GM19463 (cell line): ENCODE data around the gene GFER.

ENCODE experiments used
- ATAC-seq: cut with Tn5 transposase; IDR thresholded peaks from one replicate; pipeline ENCODE4 v1.9.1; 2021; ENCODE audit warnings: mild to moderate bottlenecking, moderate library complexity; ENCODE audit not compliant: unreplicated experiment

GFER gene

GRCh38 chr16:1974157-1975070, 9.6 kb upstream of the GFER start:
- no peak for ATAC-seq

GRCh38 chr16:1975432-1976215, 8.4 kb upstream of the GFER start:
- ATAC-seq, result no peak

- no peak for ATAC-seq
These were observed 7.8 kb upstream of the GFER start for GRCh38 chr16:1976216-1976520.

- no peak for ATAC-seq
These were observed 6.8 kb upstream of the GFER start for GRCh38 chr16:1976951-1977874.

- no peak for ATAC-seq
These were observed 6.1 kb upstream of the GFER start for GRCh38 chr16:1977875-1978268.

- no peak for ATAC-seq
These were observed 5.4 kb upstream of the GFER start for GRCh38 chr16:1978476-1979120.

GRCh38 chr16:1979271-1980029, 4.5 kb upstream of the GFER start:
- no peak for ATAC-seq

- ATAC-seq, result no peak
These were observed 3.8 kb upstream of the GFER start for GRCh38 chr16:1980030-1980769.

GRCh38 chr16:1980770-1981087, 3.3 kb upstream of the GFER start:
- no peak for ATAC-seq

GRCh38 chr16:1981398-1981836, 2.6 kb upstream of the GFER start, which contains the start of gene NOXO1:
Gene NOXO1, minus strand, starts transcription at chr16:1981469. Its CDS starts 290 bp downstream, at chr16:1981179.
- no peak for ATAC-seq

- no peak for ATAC-seq
These were observed 2.0 kb upstream of the GFER start for GRCh38 chr16:1982013-1982433.

GRCh38 chr16:1982991-1983543, 926 bp upstream of the GFER start:
- no peak for ATAC-seq

GRCh38 chr16:1984347-1985225, 593 bp downstream of the GFER start:
- no peak for ATAC-seq

GRCh38 chr16:1985466-1986150, 1.6 kb downstream of the GFER start:
- ATAC-seq, result no peak

- ATAC-seq, result no peak
These were observed 3.2 kb downstream of the GFER start for GRCh38 chr16:1987198-1987597.

GRCh38 chr16:1989209-1990100, 5.5 kb downstream of the GFER start, which contains the start of gene SYNGR3:
Gene SYNGR3, plus strand, starts transcription at chr16:1989970. Its CDS starts 133 bp downstream, at chr16:1990103.
- no peak for ATAC-seq
